M059J (cell line): ENCODE data around the gene MYPN. TPM values are rescaled to one million over a fixed set of nuclear protein-coding genes. Genes with fewer than 3 reads are reported as not detected.
"Not testable (repeated sequence)": the region's sequence is repeated elsewhere in the genome, so short reads cannot be mapped to it uniquely, and the experiment has no call there.

Experiments used
- DNase-seq: peaks from one replicate; pipeline ENCODE4 v3.0.0-alpha.2; 2012; ENCODE audit warnings: low read depth
- total RNA-seq: library from RNA; depleted of rRNA; stranded (reverse); fragments of >200 nt; shearing (Covaris generic); gene quantifications from 2 replicates; pipeline ENCODE4 v1.2.3, GENCODE V29; 2014

The MYPN gene
- total RNA-seq, 1 experiment from 2014 or later = 34.5 TPM

- DNase-seq = peak; percentile 28
Measured at GRCh38 chr10:68224810-68225209, 115.5 kb downstream of the MYPN start.

GRCh38 chr10:68230268-68230667, 121.0 kb downstream of the MYPN start:
- no peak for DNase-seq

GRCh38 chr10:68231106-68231816, 122.0 kb downstream of the MYPN start:
- DNase-seq = peak; percentile 68

GRCh38 chr10:68231817-68232251, 122.5 kb downstream of the MYPN start, which contains the start of gene ATOH7:
Gene ATOH7, minus strand, starts transcription at chr10:68232113. Its CDS starts 436 bp downstream, at chr10:68231677.
- no peak for DNase-seq

- DNase-seq = no peak
Measured at GRCh38 chr10:68233046-68233445, 123.8 kb downstream of the MYPN start.

GRCh38 chr10:68235111-68235510, 125.8 kb downstream of the MYPN start:
- no peak for DNase-seq

- DNase-seq = no peak
Measured at GRCh38 chr10:68235581-68235980, 126.3 kb downstream of the MYPN start.

GRCh38 chr10:68237173-68237572, 127.9 kb downstream of the MYPN start:
- DNase-seq = no peak

GRCh38 chr10:68238371-68238770, 129.1 kb downstream of the MYPN start:
- DNase-seq = no peak

GRCh38 chr10:68239069-68239468, 129.8 kb downstream of the MYPN start:
- no peak for DNase-seq

- peak; percentile 69 for DNase-seq
Measured at GRCh38 chr10:68239596-68240150, 130.4 kb downstream of the MYPN start.

GRCh38 chr10:68242051-68242450, 132.8 kb downstream of the MYPN start:
- peak; percentile 58 for DNase-seq

GRCh38 chr10:68246397-68246796, 137.1 kb downstream of the MYPN start:
- not testable (repeated sequence) for DNase-seq

GRCh38 chr10:68247931-68248330, 138.6 kb downstream of the MYPN start:
- no peak for DNase-seq

- DNase-seq = no peak
Measured at GRCh38 chr10:68249297-68249696, 140.0 kb downstream of the MYPN start.

- DNase-seq = no peak
Measured at GRCh38 chr10:68251151-68251550, 141.9 kb downstream of the MYPN start.

- no peak for DNase-seq
Measured at GRCh38 chr10:68251625-68252495, 142.6 kb downstream of the MYPN start.

- DNase-seq = no peak
Measured at GRCh38 chr10:68253346-68253745, 144.1 kb downstream of the MYPN start.

- DNase-seq = no peak
Measured at GRCh38 chr10:68261132-68261856, 152.0 kb downstream of the MYPN start.
